Measurements from ENCODE around the gene NAA35.
"Not testable (repeated sequence)": the region's sequence is repeated elsewhere in the genome, so short reads cannot be mapped to it uniquely, and the experiment has no call there.

GRCh38 chr9:85935950-85936349 is 5.0 kb upstream of the NAA35 start:
- not testable (repeated sequence) for TF ChIP-seq CTCF (IDR thresholded peaks at IDR 0.05; ENCODE audit: insufficient read depth, low read length); POLR2AphosphoS5 (IDR thresholded peaks at IDR 0.05; ENCODE audit: low read depth); REST (IDR thresholded peaks at IDR 0.05; ENCODE audit: insufficient replicate concordance, low read depth); GABPA (IDR thresholded peaks at IDR 0.05; ENCODE audit: low read depth)

Measured in HL-60 (cell line).